HepG2 (cell line): ENCODE measurements around the gene MCC. TPM values are rescaled to one million over a fixed set of nuclear protein-coding genes. Genes with fewer than 3 reads are reported as not detected.

Source experiments
- ELF4 ChIP-seq: sonication (generic); formaldehyde crosslinking; IDR thresholded peaks from 2 replicates; pipeline ENCODE4 v1.5.0; 2020; ENCODE audit warnings: missing genetic modification reagents, mild to moderate bottlenecking, moderate library complexity, borderline replicate concordance
- FOXA3 ChIP-seq: IDR thresholded peaks from 2 replicates; pipeline ENCODE4 v1.6.1; 2016; ENCODE audit warnings: missing genetic modification reagents, missing compliant biosample characterization
- HDAC2 ChIP-seq: sonication (generic); formaldehyde crosslinking; IDR thresholded peaks from 2 replicates; pipeline ENCODE4 v1.4.0; 2020; ENCODE audit warnings: missing genetic modification reagents
- HNF1B ChIP-seq: sonication (generic); formaldehyde crosslinking; IDR thresholded peaks from 2 replicates; pipeline ENCODE4 v1.5.1; 2020; ENCODE audit warnings: mild to moderate bottlenecking, moderate library complexity, missing genetic modification reagents
- KLF16 ChIP-seq, 2 experiments: sonication (generic) in 1 of 2; formaldehyde crosslinking in 1 of 2; IDR thresholded peaks; 2 replicates each; pipeline versions ENCODE4 v1.6.1 to v1.8.0; 2016 to 2023; ENCODE audit warnings: missing genetic modification reagents in 2 of 2, missing compliant biosample characterization in 1 of 2
- MED1 ChIP-seq: sonication (generic); formaldehyde crosslinking; IDR thresholded peaks from 2 replicates; pipeline ENCODE4 v1.4.0; 2020; ENCODE audit warnings: missing genetic modification reagents
- NCOA2 ChIP-seq: sonication (generic); formaldehyde crosslinking; IDR thresholded peaks from 2 replicates; pipeline ENCODE4 v1.8.0; 2022; ENCODE audit warnings: inconsistent platforms
- ONECUT2 ChIP-seq: sonication (generic); formaldehyde crosslinking; IDR thresholded peaks from 2 replicates; pipeline ENCODE4 v1.4.0; 2020; ENCODE audit warnings: missing genetic modification reagents
- SIX1 ChIP-seq: sonication (generic); formaldehyde crosslinking; IDR thresholded peaks from 2 replicates; pipeline ENCODE4 v1.4.0; 2020; ENCODE audit warnings: missing genetic modification reagents, borderline replicate concordance
- SMAD3 ChIP-seq: sonication (generic); formaldehyde crosslinking; IDR thresholded peaks from 2 replicates; pipeline ENCODE4 v1.4.0; 2020; ENCODE audit warnings: missing genetic modification reagents
- ZNF326 ChIP-seq: sonication (generic); formaldehyde crosslinking; IDR thresholded peaks from 2 replicates; pipeline ENCODE4 v1.4.0; 2020; ENCODE audit warnings: missing genetic modification reagents, borderline replicate concordance
- ZNF34 ChIP-seq: sonication (generic); formaldehyde crosslinking; IDR thresholded peaks from 2 replicates; pipeline ENCODE4 v1.4.0; 2020; ENCODE audit warnings: mild to moderate bottlenecking, missing genetic modification reagents, borderline replicate concordance
- ZNF616 ChIP-seq: sonication (generic); formaldehyde crosslinking; IDR thresholded peaks from 2 replicates; pipeline ENCODE4 v1.5.0; 2020; ENCODE audit warnings: low read depth, mild to moderate bottlenecking, missing genetic modification reagents
- ZNF784 ChIP-seq: sonication (generic); formaldehyde crosslinking; IDR thresholded peaks from 2 replicates; pipeline ENCODE4 v1.5.1; 2020; ENCODE audit warnings: missing genetic modification reagents, mild to moderate bottlenecking, borderline replicate concordance
- polyA plus RNA-seq, 8 experiments: library from polyadenylated mRNA; depleted of rRNA in 3 of 8; stranded (reverse) in 7 of 8; unstranded in 1 of 8; fragments of >200 nt; fragmentation: Illumina TruSeq in 4 of 8; extraction: Trizol in 4 of 8; gene quantifications; 2 replicates each; pipeline versions ENCODE4 v1.2.1 to v1.2.3, GENCODE V29; 2011 to 2016; ENCODE audit warnings: low read depth in 4 of 8, missing spikeins in 1 of 8, mixed read lengths in 1 of 8; ENCODE audit not compliant: insufficient read depth in 1 of 8
- total RNA-seq, 5 experiments: library from RNA; depleted of rRNA; stranded (reverse); fragments of >200 nt; fragmentation: Illumina TruSeq; extraction: Trizol; gene quantifications; 2 replicates each; pipeline ENCODE4 v1.2.3, GENCODE V29; 2016; ENCODE audit warnings: low read depth in 1 of 5
- TF ChIP-seq, protein P1 (sequence below): sonication (generic); formaldehyde crosslinking; IDR thresholded peaks from 2 replicates; pipeline ENCODE4 v1.4.0; 2020; ENCODE audit warnings: missing genetic modification reagents, borderline replicate concordance
- TF ChIP-seq, protein P2 (sequence below): sonication (generic); formaldehyde crosslinking; IDR thresholded peaks from 2 replicates; pipeline ENCODE4 v1.5.0; 2020; ENCODE audit warnings: missing genetic modification reagents, mild to moderate bottlenecking, borderline replicate concordance

MCC gene
- total and polyA plus RNA-seq, 2 of the 13 experiments (the other 11 are each of a cell fraction or from before 2014, with no cell fraction given), result 0.55 to 2.4 TPM

DNA sequence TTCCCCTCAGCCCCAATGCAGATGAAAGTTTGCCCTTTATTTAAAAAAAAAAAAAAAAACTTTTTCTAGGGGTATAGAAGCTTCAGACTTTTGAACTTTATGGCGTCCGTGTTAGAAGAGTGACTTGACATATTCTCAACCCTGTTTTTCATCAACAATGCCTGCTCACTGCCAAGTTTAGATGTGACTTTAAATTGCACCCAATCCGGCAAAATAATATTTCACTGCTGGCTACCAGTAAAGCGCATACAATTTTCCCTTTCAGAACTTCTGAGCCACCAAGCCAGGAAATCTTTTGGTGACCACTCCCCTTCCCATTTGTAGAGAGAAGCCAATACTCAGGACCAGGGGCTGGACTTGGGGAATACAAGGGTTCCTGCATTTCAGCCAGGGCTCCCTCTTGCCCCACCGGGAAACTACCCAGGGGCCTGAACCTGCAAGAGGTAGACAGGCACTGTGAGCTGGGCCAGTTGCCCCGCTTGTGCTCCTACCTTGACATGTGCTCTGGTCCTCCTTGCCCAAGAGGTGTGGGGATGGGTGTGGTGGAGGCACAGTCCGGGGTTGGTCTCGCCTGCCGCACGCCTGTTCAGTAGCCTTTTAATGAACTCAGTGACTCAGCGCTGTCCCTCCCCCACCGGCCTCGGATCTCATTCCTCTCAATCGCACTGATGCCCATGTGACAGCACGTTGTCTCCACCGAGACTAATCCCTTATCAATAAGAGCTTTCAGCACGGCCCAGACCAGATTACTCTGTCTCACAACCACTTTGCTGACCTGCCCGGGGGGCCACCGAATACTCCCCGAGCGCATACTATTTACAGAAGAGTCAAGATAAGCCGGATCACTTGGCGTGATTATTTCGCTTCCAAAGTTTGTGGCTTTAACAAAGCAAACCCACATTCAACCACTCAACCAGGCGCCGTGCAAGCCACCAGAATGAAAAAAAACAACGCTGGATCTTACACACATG is 285.2 kb downstream of the MCC start (continued):
- no peak for TF ChIP-seq ZNF784 (CRISPR knock-in tag)
- TF ChIP-seq ZNF34, result no peak
- TF ChIP-seq SMAD3 (CRISPR knock-in tag), result no peak
- TF ChIP-seq, protein P1, sequence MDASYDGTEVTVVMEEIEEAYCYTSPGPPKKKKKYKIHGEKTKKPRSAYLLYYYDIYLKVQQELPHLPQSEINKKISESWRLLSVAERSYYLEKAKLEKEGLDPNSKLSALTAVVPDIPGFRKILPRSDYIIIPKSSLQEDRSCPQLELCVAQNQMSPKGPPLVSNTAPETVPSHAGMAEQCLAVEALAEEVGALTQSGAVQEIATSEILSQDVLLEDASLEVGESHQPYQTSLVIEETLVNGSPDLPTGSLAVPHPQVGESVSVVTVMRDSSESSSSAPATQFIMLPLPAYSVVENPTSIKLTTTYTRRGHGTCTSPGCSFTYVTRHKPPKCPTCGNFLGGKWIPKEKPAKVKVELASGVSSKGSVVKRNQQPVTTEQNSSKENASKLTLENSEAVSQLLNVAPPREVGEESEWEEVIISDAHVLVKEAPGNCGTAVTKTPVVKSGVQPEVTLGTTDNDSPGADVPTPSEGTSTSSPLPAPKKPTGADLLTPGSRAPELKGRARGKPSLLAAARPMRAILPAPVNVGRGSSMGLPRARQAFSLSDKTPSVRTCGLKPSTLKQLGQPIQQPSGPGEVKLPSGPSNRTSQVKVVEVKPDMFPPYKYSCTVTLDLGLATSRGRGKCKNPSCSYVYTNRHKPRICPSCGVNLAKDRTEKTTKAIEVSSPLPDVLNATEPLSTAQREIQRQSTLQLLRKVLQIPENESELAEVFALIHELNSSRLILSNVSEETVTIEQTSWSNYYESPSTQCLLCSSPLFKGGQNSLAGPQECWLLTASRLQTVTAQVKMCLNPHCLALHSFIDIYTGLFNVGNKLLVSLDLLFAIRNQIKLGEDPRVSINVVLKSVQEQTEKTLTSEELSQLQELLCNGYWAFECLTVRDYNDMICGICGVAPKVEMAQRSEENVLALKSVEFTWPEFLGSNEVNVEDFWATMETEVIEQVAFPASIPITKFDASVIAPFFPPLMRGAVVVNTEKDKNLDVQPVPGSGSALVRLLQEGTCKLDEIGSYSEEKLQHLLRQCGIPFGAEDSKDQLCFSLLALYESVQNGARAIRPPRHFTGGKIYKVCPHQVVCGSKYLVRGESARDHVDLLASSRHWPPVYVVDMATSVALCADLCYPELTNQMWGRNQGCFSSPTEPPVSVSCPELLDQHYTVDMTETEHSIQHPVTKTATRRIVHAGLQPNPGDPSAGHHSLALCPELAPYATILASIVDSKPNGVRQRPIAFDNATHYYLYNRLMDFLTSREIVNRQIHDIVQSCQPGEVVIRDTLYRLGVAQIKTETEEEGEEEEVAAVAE, result no peak
- TF ChIP-seq, protein P2, sequence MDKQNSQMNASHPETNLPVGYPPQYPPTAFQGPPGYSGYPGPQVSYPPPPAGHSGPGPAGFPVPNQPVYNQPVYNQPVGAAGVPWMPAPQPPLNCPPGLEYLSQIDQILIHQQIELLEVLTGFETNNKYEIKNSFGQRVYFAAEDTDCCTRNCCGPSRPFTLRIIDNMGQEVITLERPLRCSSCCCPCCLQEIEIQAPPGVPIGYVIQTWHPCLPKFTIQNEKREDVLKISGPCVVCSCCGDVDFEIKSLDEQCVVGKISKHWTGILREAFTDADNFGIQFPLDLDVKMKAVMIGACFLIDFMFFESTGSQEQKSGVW, result no peak
- TF ChIP-seq HNF1B (CRISPR knock-in tag), result no peak
- TF ChIP-seq MED1, result 0 out of 2 replicates have a peak, but pooled peaks have one; percentile 11
- TF ChIP-seq NCOA2 (CRISPR knock-in tag), result peak; percentile 54
- TF ChIP-seq KLF16 (CRISPR knock-in tag; IDR thresholded peaks at IDR 0.05), result 0 out of 4 replicates have a peak, but pooled peaks of 1 of the 2 experiments have one; percentile 41
- TF ChIP-seq ONECUT2 (CRISPR knock-in tag), result no peak
- TF ChIP-seq FOXA3 (CRISPR knock-in tag), result no peak; the same call in 1 of the 2 replicates
- no peak for TF ChIP-seq ELF4 (CRISPR knock-in tag)
- peak; percentile 47; the same call in 1 of the 2 replicates for TF ChIP-seq HDAC2 (CRISPR knock-in tag)
- TF ChIP-seq SIX1 (CRISPR knock-in tag), result no peak
- TF ChIP-seq ZNF326 (CRISPR knock-in tag), result no peak
- TF ChIP-seq ZNF616, result no peak
